ENCODE measurements around the gene KAT6B.

The KAT6B gene

DNA sequence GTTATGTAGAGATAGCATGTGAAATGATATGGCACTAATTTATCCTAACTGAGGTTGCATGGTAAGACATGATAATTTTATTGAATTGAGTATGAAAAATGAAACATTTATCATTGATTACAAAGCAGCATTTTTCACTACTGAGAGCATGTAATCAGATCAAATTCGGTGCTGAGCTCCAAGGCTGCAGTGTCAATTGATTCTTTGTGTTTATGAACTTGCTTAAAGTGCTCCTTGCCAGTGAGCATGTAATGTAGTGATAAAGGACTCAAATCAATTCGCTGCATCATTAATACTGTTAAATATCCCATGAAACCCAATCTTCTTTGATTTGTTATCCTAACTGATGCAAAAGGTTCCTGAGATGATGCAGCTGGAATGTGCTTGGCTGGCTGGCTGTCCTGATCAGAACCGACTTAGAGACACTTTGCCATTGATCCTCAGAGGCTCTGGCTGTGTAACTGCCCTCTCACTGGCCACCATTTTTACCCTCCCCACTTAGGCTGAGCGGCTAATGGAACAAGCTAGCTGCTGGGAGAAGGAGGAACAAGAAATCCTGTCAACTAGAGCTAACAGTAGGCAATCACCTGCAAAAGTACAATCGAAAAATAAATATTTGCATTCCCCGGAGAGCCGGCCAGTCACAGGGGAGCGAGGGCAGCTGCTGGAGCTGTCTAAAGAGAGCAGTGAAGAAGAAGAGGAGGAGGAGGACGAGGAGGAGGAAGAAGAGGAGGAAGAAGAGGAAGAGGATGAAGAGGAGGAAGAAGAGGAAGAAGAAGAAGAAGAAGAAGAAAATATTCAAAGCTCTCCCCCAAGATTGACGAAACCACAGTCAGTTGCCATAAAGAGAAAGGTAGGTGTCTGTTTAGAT, 195.2 kb downstream of the KAT6B start:
- peak; percentile 41 for DNase-seq

DNA sequence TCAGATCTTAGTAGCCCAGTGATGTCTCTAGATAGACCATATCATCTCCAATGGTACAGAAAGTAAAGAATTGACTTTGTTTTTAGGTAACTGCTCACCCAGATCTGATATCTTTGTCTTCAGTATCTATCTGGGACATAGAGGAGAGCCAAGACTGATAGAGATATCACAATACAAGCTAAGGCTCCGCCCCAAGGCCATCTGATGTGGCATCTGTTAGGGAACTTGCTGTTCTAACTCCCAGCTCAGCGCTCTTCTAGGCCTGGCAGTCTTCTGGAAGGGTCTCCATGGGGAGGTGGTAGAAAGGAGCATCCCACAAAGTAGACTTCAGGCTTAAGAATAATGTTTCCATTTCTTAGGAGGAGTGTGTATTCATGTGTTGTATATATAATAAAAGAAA, 196.7 kb downstream of the KAT6B start:
- no peak for DNase-seq

DNA sequence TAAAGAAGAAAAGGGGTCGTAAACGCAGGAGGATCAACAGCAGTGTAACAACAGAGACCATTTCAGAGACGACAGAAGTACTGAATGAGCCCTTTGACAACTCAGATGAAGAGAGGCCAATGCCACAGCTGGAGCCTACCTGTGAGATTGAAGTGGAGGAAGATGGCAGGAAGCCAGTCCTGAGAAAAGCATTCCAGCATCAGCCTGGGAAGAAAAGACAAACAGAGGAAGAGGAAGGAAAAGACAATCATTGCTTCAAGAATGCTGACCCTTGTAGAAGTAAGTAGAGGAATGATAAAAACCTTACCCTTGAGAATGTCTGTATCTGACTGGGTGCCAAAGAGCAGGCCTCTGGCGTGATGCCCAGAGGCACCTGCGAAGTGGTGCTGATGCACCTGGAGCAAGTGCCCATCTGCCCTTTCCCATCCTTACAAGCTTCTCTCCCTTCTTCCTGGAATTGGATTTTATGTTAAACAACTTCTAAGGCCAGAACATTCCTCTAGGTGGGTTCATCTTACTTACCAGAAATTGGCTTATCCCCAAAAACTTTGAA, 198.6 kb downstream of the KAT6B start:
- DNase-seq, result no peak

DNA sequence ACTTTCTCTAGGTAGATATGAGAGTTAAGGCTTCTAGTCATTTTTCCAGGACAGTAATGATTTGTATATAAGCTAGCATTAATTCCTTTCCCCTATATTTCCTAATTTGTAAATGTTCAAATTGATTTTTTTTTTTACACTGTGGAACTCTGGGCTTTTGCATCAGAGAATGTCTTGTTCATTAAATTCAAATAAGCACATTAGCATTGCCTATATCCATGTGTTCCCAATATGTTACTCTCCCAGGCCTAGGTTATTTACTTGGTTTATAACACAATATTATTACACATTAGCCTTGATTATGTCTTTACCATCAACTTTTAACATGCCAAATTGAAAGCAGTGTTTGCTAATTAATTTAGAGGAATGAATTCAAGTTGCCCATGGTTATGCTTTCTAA, 201.6 kb downstream of the KAT6B start:
- no peak for DNase-seq

DNA sequence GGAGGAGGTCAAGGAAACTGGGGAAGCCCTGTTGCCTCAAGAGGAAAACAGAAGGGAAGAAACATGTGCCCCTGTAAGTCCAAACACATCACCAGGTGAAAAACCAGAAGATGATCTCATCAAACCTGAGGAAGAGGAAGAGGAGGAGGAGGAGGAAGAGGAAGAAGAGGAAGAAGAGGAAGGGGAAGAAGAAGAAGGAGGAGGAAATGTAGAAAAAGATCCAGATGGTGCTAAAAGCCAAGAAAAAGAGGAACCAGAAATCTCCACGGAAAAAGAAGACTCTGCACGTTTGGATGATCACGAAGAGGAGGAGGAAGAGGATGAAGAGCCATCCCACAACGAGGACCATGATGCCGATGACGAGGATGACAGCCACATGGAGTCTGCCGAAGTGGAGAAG, 202.3 kb downstream of the KAT6B start:
- DNase-seq, result no peak

DNA sequence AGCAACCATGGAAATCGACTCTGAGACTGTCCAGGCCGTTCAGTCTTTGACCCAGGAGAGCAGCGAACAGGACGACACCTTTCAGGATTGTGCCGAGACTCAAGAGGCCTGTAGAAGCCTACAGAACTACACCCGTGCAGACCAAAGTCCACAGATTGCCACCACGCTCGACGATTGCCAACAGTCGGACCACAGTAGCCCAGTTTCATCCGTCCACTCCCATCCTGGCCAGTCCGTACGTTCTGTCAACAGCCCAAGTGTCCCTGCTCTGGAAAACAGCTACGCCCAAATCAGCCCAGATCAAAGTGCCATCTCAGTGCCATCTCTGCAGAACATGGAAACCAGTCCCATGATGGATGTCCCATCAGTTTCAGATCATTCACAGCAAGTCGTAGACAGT, 203.0 kb downstream of the KAT6B start:
- no peak for DNase-seq

DNA sequence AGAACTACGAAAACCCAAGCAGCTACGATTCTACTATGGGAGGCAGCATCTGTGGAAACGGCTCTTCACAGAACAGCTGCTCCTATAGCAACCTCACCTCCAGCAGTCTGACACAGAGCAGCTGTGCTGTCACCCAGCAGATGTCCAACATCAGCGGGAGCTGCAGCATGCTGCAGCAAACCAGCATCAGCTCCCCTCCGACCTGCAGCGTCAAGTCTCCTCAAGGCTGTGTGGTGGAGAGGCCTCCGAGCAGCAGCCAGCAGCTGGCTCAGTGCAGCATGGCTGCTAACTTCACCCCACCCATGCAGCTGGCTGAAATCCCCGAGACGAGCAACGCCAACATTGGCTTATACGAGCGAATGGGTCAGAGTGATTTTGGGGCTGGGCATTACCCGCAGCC, 203.5 kb downstream of the KAT6B start:
- DNase-seq, result no peak

DNA sequence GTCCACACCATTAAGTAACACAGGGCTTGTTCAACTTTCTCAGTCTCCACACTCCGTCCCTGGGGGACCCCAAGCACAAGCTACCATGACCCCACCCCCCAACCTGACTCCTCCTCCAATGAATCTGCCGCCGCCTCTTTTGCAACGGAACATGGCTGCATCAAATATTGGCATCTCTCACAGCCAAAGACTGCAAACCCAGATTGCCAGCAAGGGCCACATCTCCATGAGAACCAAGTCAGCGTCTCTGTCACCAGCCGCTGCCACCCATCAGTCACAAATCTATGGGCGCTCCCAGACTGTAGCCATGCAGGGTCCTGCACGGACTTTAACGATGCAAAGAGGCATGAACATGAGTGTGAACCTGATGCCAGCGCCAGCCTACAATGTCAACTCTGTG, 204.0 kb downstream of the KAT6B start:
- no peak for DNase-seq

DNA sequence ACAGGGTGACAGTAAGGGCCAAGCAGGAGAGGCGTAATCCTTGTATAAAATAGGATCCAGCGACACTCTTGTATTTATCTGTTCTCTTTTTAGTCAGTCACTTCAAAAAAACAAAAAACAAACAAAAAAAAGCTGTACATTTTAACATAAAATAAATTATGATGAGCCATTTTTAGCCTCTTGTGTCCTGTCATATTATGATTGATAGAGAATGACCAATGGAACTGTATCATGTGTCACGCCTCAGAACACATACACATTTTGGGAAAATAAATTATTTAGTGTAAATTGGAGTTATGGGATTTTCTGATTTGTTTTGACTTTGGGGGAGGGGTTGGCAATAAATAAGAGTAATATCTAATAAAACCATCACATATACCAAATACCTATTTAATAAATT, 205.7 kb downstream of the KAT6B start:
- DNase-seq, result no peak

DNA sequence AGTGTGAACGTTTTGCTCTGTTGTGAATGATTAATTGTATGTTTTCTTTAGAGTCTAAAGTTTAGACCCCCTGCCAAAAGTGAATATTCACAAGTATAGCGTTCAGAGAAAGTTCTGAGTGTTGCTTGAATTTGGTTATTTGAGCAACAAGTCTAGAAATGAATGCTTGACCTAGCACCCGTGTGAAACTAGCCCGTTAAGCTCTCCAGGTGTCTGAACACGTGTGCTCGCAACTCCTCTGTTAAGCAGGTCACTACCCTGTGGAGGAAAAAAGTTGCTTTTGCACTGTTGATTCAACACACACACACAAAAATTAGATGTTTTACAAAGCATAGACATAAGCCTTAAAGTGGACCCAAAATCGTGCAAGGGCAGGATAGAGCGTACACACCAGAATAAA, 206.4 kb downstream of the KAT6B start:
- no peak for DNase-seq

DNA sequence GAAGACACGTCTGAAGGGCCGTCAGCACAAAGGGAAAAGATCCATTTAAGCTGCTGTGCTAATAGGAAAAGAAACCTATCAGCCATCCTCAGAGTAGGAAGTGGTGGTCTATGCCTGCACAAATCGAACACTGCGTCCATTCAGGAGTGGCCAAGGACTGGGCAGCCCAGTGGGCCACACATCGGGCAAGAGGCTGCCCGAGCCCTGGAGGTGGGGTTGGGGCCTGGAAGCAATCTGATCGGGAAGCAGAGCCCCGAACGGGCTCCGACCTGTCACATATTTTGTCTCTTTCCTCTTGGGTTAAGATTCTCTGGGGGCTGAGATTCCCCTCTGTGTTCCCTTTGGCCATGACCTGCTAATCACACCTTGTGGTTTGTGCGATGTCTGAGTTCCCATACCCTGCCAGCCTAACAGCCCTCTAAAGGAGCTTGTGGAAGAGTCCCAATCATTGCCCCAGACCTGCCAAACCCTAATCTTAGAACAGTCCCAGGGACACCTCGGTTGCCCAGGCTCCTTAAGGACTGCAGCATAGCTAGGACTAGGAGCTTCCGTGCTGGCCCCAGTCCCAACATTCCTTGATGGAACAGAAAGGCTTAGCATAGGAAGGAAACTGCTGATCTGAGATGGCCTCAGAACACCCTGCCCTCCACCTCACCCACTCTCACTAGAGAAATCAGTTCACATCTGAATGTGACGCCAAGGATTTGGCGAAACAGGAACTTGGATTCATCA, 207.2 kb downstream of the KAT6B start:
- no peak for DNase-seq

DNA sequence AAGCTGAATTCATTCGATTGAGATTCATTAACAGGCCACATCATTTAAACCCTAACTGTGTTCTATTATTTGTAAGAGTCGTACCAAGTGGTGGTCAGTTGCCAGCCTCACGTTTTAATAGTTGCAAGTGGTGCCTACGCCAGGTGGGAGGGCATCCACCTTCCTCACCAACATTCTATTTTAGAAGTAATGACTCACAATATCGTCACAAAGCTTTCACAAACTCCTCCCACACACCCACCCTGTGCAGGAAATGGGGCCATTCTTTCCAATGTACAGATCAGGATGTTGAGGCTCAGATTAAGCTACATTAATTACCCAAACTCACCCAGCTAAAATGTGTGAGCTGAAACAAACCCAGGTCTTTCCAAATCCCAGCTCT, 207.7 kb downstream of the KAT6B start:
- DNase-seq, result no peak

DNA sequence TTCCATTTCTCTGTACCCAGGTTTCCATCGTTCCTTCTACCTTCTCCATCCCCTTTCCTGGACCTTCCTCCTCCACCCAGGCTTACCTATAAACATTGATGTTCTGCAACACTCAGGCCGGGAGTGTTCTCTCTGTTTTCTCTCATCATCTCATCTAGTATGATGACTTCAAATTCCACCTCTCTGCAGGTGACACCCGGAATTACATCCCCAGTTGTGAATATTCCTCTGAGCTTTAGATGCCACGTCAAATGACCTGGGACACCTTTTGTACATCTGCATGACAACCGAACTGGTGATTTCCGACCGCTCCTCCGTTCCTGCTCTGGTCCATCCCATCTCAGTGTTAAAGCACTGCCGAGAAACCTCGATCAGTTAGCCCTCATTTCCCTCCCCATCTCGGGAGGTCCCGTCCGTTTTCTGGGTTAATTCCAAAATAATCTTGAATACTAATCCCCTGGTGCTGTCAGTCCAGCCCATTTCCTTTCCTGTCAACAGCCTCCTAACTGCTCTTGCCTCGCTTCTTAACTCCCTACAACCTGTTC, 208.4 kb downstream of the KAT6B start:
- DNase-seq, result no peak

DNA sequence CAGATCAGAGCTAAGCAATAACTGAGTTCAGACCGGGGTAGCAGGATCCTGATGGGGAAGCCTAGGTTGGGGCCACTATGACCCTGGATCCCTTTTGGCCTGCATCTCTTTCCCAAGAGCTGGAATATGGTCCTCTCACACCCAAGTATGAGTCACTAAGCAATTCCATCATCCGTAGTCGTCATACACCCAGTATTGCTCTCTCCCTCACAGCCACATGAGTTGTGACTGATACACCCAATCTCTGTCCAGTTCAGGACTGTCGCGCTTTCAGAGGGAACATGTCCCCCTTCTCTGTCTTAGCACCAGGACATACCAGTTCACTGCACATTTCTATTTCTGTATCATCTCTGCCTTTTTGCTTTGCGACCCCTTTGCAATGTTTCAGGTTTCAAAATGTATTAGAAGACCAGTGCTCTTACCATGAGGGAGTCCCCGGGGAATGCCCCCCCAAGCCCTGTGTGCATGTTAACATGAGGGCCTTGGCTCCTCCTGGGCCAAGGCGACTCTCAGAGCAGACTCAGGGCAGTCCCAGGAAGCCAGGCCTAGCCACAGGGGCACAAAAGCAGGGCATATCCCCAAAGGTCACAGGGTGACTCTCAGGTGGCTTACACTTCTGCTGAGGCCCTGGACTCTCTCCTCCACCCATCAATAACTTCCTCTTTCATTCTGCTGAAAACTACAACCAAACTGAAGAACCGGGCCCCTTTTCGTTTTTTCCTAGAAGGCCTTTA, 209.7 kb downstream of the KAT6B start:
- no peak for DNase-seq

DNA sequence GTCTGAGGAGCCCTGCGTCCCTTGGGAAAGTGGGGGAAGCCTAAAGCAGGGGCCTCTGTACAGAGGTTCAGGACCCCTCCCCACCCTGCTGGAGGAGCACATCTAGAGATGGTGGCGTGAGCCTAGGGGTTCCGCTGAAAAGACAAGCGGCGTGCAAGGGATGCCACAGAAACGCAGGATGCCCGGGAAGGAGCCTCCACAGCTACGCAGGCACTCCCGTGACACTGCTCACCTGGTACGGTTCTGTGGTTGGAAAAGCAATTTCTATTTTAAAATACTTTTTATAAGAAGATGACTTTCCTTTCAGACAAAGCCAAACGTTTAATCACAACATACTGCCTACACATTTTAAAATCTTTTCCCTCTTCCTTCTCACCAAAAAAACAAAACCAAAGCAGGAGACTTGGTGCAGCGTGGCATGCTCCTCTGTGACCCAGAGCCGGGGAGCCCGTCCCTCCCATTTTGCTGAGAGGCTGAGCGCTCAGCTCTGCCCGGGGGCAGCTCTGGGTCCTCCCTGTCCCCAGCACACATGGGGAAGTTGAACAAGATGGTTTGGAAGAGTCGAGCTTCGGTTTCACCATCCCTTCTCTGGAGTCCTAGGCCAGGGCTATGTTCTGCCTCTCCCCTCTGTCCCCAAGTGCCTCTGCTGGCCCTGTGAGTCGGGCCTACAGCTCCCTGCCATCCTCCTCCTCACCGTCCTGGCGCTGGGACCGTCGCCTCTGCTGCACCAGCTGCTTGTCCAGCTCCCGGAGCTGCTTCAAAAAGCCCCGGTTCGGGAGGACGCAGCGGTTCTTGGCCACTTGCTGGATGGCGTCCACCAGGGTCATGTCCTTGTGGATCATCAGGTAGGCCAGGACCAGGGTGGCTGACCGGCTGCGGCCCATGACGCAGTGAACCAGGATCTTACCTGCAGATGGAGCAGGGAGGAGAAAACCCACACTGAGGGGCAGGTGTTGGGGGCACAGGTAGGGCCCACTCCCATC, 211.1 kb downstream of the KAT6B start:
- DNase-seq, result no peak

DNA sequence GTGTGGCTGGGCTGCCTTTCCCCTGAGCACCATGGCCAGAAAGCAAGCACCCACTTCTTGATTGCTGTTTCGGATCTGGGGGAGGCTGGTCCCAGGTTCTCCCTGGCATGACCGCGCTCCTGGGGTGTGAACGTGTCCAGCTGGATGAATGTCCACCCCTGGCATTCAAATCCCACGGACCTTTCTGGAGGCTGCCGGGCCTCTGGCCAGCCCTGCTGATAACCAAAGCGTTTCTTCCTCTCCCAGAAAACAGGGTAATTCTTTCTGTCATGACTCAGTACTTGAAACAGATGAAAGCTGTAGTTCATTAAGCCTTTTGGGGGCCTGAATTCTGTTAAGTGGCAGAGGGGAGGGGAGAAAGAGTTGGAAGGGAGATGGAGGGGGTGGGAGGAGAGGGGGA, 211.9 kb downstream of the KAT6B start:
- DNase-seq, result no peak

DNA sequence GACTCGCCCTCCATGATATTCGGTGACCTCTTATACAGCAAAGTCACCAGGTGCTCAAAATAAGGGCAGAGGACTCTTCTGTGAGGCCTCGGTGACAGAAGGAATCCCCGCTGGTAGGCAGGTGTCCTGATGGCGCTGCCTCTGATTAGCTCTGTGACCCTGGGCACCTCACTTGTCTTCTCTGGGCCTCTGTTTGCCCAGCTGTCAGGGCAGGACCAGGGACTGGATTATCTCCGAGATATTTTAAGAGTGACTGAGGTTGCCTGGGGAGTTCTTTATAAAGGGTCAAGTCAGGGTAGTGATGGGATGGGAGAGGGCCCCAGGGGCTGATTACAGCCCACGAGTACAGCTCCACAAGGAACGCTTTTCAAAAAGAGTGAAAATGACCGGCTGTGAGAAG, 214.2 kb downstream of the KAT6B start:
- DNase-seq, result no peak

DNA sequence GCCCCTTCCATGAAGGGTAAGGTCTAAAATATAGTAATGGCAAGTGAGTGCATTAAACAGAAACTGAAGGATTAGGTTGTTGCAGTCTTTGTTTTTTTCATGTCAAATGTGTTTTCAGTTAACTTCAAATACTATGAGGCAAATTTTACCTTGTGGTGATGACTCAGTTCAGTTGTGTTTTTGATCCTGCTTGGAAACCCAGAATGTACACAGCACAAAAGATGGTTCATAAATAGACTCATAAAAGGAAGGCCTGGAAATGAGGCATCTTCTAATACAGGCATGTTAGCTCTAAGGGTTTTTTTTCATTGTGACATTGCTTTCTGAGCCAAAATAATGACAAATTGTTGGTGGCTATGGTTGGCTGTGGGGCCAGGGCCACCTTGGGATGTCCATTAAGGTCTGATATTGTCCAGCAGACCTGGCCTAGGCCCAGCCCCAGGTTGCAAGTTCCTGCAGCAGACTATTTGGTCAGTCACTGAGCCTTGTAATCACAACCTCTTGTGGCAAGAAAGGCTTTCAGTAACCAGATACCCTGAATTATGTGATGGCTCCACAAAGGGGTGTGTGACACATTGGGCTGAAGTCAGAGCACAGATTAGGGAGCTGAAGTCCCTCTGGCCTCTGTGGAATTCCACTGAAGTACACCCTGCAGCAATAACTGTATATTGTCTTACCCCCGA, 216.0 kb downstream of the KAT6B start:
- no peak for DNase-seq

DNA sequence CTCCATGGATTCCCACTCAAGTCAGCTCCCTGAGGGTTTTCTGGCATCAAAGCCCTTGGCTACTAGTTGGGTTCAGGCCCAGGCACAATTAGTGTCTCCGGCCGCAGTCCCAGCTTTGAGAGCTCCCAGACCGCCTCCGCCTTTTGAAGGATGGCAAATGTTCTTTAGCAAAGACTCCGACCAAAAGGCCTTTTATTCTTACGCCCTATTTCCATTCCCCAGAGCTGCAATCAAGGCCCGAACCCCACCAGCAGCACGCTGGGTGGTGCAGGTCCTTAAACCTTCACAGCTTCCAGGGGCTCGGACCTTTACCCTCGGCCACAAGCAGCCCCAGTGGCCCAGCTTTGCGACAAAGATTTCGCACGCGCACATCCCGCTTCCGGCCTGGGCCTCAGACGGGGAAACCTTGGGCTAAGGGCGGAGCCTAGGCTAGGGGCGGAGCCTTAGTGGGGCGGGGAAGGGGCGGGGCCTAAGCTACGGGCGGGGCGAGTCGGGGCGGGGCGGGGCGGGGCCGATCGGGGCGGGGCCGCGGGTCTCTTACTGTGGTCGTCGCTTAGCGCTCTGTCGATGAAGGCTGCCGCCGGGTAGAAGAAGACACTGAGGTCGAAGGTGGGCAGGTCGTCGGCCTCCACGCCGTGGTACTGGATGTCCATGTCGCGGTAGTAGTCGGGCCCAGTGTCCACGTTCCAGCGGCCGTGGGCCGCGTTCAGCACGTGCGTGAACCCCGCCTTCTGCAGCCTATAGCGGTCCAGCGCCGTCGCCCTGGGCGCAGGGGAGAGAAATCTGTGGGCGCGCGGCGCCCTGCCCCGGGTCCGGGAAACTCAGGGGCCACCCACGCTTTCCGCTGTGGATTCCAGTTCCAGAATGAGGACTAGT, 217.1 kb downstream of the KAT6B start:
- DNase-seq, result no peak

DNA sequence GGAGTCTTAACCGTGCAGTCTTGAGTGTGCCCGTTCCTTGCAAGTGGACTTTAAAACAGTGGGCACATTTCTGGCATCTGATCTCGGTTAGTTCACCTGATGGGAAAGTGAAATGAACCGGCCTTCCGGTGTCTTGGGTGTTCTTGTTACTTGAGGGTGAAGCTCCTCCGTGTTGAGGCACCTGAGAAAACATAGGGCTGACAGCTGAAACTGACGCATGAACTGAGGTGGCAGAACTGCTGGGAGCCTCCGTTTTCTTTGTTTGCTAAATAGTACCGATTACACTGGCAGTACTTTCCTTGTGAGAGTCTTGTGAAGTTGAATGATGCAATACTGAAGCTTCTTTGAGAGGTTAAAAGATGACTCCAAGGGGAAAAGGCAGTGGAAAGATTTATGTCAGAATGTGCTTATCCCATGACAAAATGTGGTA, 222.3 kb downstream of the KAT6B start:
- DNase-seq, result no peak
